Astrocyte of the cerebellum (primary cell): ENCODE data around the gene ANKRA2.
"Not testable (repeated sequence)": the region's sequence is repeated elsewhere in the genome, so short reads cannot be mapped to it uniquely, and the experiment has no call there.

ENCODE experiments used
- DNase-seq: peaks from one replicate; pipeline ENCODE4 v3.0.0-alpha.2; 2011; ENCODE audit warnings: low read depth
- H3K4me3 ChIP-seq: 2 replicates; pipeline ENCODE4 v1.5.1; 2011; ENCODE audit warnings: mild to moderate bottlenecking, low read depth, low read length, moderate library complexity
- in situ Hi-C: cut with HindIII; loops from 2 replicates; pipeline ENCODE4 v1.10.0; 2017; ENCODE audit warnings: low sequenced_read_pairs
- TF ChIP-seq, protein P1 (sequence below): IDR thresholded peaks from 2 replicates; pipeline ENCODE4 v1.5.1; 2012; ENCODE audit warnings: low read length, low read depth, moderate library complexity, mild to moderate bottlenecking; ENCODE audit errors: missing control alignments

ANKRA2 gene

DNA sequence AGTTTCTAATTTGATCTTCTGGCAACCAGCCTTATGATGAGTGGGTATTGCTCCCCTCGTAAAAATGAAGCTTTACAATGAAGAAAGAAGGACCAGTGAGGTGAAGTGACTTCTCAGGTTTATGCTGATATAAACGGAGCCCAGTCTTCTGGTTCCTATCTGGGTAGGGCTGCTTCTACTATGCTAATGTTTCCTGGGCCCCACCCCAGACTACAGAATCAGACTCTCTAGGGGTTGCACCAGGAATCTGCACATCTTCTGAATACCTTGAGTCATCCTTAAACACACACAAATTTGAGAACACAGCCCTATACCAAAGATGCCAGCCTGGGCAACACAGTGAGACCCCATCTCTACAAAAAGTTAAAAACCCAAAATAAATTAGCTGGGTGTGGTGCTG lies 51.0 kb downstream of the ANKRA2 start:
- TF ChIP-seq, protein P1, sequence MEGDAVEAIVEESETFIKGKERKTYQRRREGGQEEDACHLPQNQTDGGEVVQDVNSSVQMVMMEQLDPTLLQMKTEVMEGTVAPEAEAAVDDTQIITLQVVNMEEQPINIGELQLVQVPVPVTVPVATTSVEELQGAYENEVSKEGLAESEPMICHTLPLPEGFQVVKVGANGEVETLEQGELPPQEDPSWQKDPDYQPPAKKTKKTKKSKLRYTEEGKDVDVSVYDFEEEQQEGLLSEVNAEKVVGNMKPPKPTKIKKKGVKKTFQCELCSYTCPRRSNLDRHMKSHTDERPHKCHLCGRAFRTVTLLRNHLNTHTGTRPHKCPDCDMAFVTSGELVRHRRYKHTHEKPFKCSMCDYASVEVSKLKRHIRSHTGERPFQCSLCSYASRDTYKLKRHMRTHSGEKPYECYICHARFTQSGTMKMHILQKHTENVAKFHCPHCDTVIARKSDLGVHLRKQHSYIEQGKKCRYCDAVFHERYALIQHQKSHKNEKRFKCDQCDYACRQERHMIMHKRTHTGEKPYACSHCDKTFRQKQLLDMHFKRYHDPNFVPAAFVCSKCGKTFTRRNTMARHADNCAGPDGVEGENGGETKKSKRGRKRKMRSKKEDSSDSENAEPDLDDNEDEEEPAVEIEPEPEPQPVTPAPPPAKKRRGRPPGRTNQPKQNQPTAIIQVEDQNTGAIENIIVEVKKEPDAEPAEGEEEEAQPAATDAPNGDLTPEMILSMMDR, result no peak
- H3K4me3 ChIP-seq, result no peak overlapping the region
- DNase-seq, result no peak
- in situ Hi-C loops, result no loop called here

DNA sequence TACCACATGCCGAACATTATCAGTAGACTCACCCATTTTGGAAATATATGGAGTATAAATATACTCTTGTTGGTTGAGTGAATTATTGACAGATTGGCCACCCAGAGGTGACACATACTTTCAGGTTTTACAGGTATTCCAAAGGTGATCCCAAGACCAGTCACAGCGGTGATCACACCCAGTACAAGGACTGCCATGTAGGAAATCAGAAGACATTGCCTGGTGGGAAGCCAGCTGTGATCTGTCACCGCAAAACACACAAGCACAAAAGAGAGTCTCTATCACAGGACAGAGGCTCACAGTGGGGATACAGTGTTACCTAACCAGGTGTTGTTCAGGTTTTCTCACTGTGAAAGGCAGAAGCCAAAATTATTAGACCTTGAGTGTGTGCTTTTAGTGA lies 51.4 kb downstream of the ANKRA2 start:
- no peak for DNase-seq
- in situ Hi-C loops, result no loop called here
- TF ChIP-seq, protein P1, result no peak
- no peak overlapping the region for H3K4me3 ChIP-seq

DNA sequence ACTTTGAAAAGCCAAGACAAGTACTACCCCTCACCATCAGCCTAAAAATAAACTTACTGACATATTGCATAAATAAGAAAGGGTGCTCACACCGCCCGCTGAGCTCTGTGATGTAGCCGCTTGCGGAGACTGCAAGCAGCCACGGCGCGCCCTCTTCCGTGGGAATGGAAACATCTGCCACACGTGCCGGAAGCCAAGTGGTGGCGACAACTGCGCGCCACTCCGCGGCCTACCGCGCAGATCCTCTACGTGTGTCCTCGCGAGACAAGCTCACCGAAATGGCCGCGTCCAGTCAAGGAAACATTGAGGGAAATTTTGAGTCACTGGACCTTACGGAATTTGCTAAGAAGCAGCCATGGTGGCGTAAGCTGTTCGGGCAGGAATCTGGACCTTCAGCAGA lies 56.9 kb downstream of the ANKRA2 start:
- DNase-seq, H3K4me3 ChIP-seq, in situ Hi-C loops: not testable (repeated sequence)

DNA sequence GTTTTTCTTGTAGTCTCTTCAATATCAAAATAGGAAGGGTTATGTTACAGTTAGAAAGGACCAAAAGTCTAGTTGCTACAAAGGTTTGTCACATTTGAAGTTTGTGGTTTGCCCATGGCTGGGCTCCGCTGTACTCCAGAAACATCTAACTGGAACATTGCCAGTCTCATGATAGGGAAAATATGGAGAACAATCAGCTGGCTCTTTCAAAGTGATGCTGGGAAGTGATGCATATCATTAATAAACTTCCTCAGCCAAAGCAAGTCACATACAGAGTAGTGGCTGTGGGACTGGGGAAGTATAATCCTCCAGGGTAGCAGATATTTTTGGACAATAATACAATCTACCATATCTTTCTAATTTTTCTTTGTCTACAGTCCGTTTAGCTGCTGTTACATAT lies 58.4 kb downstream of the ANKRA2 start:
- H3K4me3 ChIP-seq, result no peak overlapping the region
- in situ Hi-C loops, result no loop called here
- no peak for DNase-seq
- TF ChIP-seq, protein P1, result no peak

DNA sequence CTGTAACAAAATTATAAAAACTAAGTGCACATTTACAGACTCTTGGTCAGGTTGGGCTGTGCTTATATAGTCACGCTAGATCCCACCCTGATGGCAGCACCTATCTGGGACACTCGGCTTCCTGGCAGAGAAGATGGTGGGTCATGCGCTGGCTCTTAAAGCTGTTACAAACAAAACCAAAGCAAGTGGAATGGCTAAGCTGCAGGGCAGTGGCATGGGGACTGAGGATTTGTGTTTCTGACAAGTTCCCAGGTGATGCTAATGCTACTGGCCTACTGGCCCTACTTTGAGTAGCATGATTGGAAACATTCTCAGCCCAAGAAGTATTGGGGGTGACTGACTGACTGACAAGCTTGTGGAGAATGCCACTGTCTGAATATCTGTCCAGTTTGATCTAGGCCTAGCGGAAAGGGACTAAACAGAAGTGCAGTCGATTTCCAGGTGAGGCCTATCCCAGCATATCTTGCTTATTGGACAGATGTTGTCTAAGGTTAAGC lies 58.9 kb downstream of the ANKRA2 start:
- in situ Hi-C loops, result no loop called here
- DNase-seq, result no peak
- no peak overlapping the region for H3K4me3 ChIP-seq
- TF ChIP-seq, protein P1, result no peak
